Cerebellar cortex (tissue), 1 donor: ENCODE measurements around the gene DSCAM.
A peak's percentile ranks its signal among the peaks of the same experiment; 100 is the strongest.

Experiments used
- DNase-seq: peaks from one replicate; pipeline ENCODE4 v3.0.0-alpha.2; 2015; ENCODE audit warnings: low spot score

The DSCAM gene

DNA sequence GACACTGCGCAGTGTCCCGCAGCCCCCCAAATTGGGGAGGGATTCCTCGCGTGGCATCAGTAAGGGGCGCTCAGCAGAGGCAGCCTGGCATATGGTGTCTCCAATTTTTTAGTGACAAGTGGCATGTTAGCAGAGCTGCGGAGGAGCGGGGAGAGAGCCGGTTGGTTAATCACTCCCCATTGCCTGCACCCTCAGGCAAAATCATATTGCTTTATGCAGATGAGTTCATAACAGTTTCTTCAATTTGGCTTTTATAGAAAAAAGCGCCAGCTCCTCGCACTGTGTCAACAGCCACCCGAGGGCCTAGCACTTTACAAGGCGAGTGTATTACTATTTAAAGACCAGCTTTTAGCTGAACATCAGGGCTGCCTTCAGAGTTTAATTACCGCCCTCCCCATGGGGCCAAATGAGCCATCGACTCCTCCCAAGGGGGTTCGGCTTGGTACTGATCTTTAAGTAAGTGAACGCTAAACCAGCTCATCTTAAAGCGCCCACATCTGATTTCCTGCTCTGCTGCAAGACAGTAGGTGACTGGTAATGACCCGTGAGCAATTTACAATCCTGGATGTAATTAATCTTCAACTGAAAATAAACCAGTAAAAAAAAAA lies 298.9 kb downstream of the DSCAM start:
- peak; percentile 5 for DNase-seq

DNA sequence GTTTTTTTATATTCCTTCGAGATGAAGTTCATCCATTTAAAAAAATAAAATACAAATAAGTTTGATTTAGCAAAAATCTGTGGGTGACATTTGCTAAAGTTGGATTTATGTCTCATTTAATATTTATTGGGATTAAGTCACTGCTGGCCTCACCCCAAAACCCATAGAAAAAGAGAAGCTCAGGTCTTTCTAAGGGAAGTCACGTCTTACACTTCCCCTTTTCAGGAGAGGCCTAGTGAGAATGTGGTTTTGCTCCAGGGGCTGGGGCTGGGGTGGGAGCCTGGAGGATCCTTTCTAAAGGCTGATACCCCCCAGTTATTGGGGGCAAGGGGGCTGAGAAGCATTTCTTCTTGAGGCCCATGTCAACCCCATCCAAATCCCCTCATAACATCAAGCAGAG lies 300.3 kb downstream of the DSCAM start:
- DNase-seq = no peak

DNA sequence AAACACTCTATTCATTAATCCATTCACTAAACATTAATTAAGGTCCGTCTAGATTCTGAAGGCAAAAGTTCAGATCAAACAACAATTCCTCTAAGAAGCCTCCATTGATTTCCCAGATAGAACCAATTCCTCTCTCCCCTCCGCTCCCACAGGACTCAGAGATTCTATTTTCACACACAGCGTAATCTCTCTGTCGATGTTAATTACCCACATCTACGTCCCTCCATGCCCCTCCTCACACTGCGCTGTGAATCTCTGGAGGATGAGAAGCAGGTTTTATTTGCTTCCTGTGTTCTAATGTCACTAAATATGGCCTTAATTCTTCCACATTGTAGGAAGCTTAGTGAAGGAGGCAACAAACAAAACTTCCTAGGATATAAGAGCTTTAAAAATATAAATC lies 306.7 kb downstream of the DSCAM start:
- no peak for DNase-seq

DNA sequence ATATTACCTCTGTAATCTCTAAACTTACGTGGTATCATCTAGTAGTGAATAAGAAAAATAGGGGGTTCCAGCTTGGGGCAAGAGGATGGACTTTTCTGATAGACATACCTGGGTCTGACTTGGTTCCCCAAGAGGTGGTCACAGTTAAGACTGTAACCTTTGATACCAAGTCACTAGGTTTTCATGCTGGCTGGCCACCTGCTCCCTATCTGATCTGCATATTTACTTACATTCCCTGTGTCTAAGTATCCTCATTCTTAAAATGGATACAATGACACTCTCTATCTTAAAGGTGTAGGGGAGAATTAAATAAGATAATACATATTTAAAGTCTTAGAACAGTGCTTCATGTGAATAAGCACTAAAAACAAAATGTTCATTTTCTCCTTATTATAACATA lies 312.1 kb downstream of the DSCAM start:
- DNase-seq = no peak

DNA sequence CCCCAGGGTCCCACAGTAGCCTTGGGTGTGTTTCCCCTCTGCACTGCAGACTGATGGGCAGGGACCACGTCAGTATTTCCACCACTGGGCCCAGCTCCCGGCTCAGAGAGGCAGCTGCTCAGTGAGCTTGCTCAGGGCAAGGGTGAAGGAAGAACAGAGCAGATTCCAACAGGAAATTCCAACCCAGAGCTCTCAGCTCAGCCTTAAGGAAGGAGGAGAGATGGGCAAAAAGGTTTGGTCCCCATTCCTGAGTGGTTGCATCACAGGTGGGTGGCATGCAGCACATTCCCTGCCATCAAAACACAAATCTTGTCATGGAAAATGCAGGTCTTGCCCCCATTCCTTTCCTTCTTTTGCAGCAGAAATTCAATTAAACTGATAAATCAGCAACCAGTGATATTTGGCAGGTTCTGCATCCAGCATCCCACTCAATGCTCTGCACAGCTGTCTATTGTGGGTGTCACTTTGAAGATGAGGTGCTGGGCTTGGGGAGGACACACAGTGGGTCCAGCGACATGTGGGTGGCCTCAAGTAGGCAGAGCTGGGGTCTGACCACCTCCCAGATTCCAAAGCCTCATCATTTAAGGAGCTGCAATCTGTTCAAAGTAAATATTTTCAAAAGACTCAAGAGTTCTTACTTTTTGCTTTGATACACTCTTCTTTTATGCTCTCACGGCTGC lies 315.4 kb downstream of the DSCAM start:
- DNase-seq = no peak

DNA sequence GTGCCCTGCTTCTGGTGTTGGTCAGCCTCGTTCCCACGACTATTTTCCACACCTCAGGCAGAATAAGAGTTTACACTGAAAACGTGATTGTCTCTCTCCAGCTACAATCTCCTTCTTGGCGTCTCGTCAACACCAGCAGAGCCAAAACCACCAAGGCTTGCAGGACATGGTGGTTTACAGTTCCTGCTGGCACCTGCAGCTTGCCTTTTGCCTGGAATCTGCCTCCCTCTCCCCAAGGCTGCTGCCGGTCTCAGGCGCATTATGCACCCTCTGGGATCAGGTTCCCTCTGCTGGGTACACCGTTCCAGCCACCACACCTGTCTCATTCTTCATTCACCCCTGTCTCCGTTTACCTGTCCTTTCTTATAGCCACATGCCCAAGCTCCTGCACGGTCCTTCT lies 315.9 kb downstream of the DSCAM start:
- DNase-seq = no peak

DNA sequence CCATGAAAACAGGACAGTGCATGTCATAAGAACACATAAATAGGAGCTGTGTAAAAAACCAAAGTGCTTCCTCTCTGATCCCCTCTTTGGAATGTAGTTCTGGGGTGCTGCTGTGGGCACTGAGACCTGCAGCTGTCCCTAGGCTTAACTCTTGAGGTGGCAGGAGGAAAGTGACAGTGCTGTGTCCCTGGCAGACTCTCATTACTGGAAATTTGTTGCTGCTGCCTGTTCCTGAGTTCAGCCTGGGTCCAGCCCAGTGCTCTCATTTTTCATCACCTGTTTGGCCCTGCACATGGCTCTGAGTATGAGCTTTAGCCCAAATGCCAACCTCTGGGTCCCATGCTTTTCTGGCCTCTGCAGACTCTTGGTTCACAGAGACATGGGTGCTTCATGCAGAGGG lies 329.3 kb downstream of the DSCAM start:
- no peak for DNase-seq

DNA sequence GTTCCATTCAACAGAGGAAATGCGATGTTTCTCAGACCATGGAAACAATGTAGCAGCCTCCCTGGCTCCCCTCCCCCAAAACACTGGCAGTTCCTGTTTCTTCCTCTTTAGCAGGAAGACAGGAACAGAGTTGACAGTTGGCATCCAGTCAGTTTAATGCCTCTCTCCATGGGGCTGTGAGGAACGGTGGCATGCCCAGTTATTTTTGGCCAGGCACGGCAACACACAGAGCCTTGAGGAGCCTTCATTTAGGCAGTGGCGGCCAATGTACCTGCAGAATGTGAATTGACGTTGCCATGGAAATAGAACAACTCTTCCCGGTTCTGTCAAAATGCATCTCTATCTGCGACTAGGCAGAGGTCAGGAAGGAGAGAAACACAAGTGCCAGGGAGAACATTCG lies 330.6 kb downstream of the DSCAM start:
- DNase-seq = peak; percentile 85

DNA sequence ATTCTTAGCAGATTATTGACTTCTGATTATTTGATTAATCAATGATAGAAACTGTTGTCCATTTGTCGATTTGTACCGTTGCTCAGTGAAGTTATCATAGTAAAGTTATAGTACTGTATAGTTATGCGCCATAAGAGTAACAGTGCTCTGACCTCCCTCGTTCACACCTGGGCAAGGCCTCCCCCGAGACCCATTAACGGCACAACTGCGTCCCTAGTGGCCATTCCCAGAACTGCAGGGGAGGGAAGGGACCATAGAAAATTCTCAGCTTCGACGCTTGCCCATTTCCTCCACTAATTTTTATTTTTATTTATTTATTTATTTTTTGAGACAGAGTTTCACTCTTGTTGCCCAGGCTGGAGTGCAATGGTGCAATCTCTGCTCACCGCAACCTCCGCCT lies 334.4 kb downstream of the DSCAM start:
- DNase-seq = no peak

DNA sequence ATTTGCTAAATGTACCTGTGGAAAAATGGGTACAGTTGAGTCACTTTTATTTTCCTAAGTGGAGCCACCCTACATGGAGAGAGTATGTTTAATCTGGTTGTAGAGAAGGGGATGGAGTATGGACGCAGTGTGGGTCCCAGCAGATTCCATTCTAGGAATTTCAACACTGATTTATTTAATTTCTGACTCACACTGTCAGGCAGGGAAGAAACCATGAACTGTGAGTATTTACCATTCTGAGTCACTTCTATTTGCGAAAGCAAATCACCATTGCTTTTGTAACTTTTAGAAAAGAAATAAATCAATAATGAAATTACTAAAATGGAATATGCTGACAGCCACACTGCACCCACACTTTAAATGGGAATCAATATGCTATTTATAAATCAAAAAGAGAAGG lies 339.0 kb downstream of the DSCAM start:
- no peak for DNase-seq

DNA sequence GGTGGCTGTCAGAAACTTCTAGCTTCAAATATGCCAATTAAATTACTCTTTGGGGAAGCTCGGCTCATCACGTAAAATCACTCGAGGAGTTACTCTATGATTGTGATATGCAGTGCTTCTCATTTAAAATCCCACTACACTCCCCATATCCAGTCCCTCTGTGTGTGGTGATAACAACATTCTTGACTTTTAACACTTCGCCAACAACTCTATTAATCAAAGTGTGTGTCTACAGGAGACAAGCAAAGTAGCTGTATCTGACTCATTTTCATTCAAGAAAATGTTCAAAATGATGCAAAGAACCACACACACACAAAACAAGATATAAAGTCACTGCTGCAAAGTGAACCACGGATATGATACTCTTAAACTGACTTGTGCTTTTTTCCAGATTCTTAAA lies 341.3 kb downstream of the DSCAM start:
- DNase-seq = no peak

DNA sequence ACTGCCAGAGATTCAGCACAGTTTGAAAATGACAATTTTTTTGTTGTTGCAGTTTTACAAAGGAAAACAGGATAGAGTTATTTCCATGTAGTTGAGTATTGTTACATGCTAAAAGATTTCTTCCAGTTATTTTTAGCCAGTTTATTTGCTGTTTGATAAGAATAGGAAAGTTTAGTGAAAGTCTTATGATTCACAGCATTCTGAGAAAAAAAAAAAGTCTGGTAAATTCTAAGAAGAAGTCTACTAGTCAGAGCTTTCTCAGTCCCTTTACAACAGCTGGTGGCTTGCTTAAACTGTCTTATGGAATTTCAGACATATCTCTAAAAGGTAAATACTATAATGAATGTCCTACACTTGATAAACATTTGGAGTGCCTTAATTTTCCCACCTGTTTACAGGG lies 341.7 kb downstream of the DSCAM start:
- DNase-seq = no peak

DNA sequence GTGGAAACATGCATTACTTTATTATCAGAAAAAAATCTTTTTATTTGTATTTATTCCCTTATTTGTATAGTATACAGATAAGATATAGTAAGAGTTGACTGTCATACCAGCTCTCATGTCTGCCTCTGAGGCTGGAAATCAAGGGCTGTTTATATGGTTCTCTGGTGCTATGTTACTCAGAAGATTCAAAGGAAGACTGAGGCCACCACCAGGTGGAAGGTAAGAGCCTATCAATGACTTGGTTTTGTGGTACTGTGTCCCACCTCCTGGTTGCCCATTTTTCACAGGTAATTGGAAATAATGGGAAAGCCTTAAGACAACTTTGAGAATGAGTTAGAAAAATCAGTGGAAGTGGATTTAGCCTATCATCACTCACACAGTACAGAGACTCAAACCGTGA lies 342.1 kb downstream of the DSCAM start:
- no peak for DNase-seq

DNA sequence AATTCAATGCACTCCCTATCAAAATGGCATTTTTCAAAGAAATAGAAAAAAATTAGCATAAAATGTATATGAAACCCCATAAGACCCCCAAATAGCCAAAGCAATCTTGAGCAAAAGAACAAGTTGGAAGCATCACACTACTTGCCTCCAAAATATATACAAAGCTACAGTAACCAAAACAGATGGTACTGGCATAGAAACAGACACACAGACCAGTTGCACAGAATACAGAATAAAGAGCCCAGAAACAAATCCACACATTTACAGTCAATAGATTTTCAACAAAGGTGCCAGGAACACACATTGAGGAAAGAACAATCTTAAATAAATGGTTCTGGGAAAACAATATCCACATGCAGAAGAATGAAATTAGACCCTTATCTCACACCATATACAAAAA lies 350.8 kb downstream of the DSCAM start:
- DNase-seq = no peak

DNA sequence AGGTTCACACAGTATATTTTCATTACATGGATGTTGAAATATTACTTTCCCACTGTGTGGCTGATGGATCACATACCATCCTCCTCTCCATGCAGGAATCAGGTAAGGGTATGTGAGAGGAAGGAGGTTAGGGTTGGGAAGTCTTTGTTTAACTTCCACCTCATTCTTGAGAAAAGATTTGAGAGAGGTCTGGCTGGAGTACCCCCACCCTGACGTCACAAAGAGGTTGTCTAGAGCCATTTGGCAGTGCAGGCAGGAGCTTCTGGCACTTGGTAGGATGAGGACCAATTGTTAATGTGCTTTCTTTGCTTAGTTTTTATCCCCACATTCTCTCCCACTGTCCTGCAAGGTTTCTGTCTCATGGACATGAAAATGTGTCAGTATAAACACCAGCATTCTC lies 356.6 kb downstream of the DSCAM start:
- DNase-seq = no peak

DNA sequence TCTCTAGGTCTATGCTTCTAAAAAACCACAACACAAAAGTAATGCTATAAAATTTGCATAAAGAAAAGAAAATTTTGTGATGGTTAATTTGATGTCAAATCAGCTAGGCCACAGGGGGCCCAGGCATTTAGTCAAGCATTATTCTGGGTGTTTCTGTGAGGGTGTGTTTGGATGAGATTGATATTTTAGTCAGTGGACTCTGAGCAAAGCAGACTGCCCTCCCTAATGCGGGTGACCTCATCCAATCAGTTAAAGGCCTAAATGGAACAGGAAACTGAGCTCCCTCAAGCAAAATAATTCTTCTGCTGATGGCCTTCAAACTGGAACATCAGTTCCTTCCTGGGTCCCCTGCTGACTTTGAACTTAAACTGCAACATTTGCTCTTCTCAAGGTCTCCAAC lies 358.0 kb downstream of the DSCAM start:
- no peak for DNase-seq

DNA sequence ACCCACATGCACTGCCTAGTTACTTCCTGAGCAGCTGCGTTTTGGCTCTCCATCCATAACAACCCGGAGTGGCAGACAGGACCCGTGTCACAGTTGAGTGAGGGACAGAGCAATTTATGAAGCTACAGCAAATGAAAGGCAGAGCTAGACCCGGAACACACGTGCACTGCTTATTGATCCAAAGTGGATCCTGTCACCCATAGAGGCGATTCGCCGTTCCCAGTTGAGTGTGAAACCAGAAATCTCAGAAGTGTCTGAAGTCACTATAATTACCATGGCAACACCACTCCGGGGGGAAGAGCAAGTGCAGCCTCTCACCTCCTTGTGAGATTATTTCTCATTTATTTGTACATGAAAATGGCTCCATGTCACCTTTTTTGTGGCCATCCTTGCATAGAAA lies 365.2 kb downstream of the DSCAM start:
- no peak for DNase-seq

DNA sequence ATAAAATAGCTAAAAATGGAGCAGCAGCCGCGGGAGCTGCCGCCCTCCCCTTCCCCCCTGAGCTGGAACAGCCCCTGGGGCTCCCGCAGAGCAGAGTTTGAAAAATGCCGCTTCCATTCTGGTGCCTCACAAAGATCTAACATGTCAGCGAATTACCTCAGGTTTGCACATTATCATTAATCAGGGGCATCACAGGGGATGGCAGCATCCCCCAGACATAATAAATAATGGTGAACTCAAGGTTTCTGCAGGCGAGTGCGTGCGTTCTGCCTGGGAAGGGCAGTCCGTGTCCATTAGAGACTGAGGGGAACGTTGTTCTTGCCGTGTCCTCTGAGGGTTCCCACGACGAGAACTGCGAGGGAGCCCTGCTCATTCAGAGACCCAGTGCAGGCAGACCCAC lies 372.4 kb downstream of the DSCAM start:
- DNase-seq = no peak

DNA sequence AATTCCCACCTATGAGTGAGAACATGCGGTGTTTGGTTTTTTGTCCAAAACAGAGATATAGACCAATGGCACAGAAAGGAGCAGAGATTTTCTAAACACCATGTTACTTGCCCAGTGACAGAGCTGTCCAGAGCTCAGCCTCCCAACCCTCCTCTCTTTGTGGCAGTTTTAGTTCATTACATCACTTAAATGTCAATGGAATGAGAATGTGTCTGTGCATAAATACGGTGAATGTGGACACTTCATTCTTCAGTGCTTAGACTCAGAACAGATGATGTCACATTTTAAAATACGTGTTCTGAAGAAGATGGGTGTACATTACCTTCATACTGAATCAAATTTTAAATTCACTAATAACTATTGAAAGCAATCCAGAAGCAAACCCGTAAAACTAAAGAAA lies 374.9 kb downstream of the DSCAM start:
- no peak for DNase-seq

DNA sequence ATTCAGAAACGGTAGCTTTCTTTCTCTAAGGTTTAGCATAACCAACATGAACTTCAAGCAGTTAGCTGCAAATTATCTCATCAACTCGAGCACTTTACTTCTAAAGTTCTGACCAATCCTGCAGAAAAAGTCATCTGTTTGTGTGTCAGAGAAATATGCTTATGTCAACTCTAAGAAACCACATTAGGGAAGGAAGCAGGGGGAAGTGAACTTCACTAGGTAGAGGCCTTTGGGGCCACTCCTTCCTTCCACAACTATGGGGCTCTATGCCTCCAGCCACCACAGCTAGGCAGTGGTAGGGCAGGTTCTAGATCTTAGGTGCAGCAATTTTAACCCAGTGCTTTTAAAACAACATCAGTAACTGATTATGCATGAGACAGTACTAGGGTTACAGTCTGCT lies 375.9 kb downstream of the DSCAM start:
- no peak for DNase-seq

DNA sequence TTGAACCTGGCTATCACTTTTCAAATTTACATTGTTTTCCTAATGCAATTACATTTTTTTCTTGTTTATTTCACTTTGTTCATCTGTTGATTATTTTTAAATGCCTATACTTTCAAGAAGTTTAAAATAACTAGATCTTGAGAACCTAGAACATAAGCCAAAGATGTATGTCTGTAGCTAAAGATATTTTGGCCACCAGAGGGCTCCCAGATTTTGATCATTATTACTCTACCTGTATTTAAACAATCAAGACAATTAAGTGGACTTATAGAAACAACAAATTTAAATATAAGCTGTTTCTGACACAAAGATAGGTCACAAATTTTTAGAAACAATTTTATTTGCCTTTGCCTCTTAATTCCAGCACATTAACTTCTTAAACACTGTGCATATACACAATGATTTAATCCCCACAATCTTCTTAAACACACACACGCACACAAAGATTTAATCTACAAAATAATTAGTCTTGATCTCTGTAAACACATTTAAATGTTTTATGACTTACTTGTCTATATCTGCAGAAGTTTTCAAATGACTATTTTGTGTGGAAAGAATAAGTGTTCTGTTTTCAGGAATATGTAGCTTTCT lies 380.0 kb downstream of the DSCAM start:
- peak; percentile 43 for DNase-seq

DNA sequence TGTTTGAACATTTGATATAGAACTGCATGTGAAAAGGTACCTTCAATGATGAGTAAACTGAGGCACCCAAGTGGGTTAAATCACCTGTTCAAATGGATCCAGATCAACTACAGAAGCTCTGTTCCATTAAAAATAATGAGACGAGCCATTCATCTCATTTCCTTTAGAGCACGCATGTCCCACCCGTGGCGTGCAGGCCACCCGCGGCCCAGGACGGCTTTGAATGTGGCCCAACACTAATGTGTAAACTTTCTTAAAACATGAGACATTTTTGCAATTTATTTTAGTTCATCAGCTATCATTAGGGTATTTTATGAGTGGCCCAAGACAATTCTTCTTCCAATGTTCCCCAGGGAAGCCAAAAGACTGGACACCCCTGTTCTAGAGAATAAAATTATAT lies 381.6 kb downstream of the DSCAM start:
- no peak for DNase-seq

DNA sequence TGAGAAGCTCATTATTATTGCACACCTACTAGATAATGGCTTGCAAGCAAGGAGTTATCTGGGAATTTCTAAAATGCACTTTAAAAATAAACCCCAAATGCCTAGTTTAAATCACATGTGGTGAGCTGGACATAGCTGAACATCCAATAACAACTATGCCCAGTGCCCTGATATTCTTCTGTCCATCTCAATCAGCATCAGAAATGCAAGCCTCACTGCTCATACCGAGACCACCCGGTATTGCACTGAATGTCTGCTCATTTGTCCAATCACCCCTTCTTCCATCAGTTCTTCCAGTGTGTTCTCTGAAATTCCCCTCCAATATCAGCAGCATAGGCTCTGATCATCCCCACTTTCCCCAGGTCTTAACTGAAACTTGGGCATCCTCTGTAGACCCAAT lies 383.8 kb downstream of the DSCAM start:
- no peak for DNase-seq

DNA sequence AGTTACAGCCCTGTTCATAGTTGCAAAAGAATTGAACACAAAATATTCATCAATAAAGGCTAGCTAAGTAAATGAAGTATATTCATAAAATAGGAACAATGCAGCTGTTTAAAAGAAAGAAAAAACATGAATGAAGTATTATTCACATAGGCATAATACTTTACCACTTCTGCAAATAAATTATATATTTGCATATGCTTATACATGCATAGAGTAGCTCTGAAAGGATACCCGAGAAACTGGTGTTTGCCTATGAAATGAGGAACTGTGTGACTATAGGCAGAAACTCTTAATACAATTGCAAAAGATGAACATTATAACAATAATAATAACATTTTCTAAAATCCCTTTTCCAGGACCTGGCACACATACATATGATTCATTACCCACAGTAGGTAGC lies 385.9 kb downstream of the DSCAM start:
- DNase-seq = no peak
